Neural cell (in vitro differentiated cells): ENCODE measurements around the gene EPHB4. TPM values are rescaled to one million over a fixed set of nuclear protein-coding genes. Genes with fewer than 3 reads are reported as not detected.

Experiments
- H2AFZ ChIP-seq: fragments of 200-600, 300-800 bp; sonication (generic), shearing (Covaris generic); 2 replicates; pipeline ENCODE4 v1.6.0; 2014; ENCODE audit warnings: low read depth, mild to moderate bottlenecking, antibody characterized with exemption, low read length, moderate library complexity
- H3F3A ChIP-seq: fragments of 200-600 bp; shearing (Covaris generic); 2 replicates; pipeline ENCODE4 v1.6.1; 2016; ENCODE audit warnings: mild to moderate bottlenecking, moderate library complexity, mixed read lengths, antibody characterized with exemption, low read length; ENCODE audit not compliant: insufficient read depth, poor library complexity, severe bottlenecking
- H3K27ac ChIP-seq: fragments of 200-600, 300-800 bp; sonication (generic), shearing (Covaris generic); 2 replicates; pipeline ENCODE4 v1.5.1; 2014; ENCODE audit warnings: mild to moderate bottlenecking, low read length, moderate library complexity
- H3K27me3 ChIP-seq: fragments of 300-800, 200-600 bp; sonication (generic), shearing (Covaris generic); 2 replicates; pipeline ENCODE4 v1.6.0; 2014; ENCODE audit warnings: mild to moderate bottlenecking, low read depth, low read length, moderate library complexity; ENCODE audit not compliant: insufficient read depth
- H3K36me3 ChIP-seq: fragments of 300-800, 200-600 bp; sonication (generic), shearing (Covaris generic); 2 replicates; pipeline ENCODE4 v1.5.1; 2014; ENCODE audit warnings: mild to moderate bottlenecking, antibody characterized with exemption, low read length, moderate library complexity; ENCODE audit not compliant: insufficient read depth
- H3K4me2 ChIP-seq: fragments of 300-800, 200-600 bp; sonication (generic), shearing (Covaris generic); 2 replicates; pipeline ENCODE4 v1.6.0; 2014; ENCODE audit warnings: mild to moderate bottlenecking, low read length
- H3K4me3 ChIP-seq: fragments of 300-800, 200-600 bp; sonication (generic), shearing (Covaris generic); 2 replicates; pipeline ENCODE4 v1.5.1; 2014; ENCODE audit warnings: mild to moderate bottlenecking, low read length, moderate library complexity
- H3K79me2 ChIP-seq: fragments of 200-600 bp; shearing (Covaris generic); replicated peaks from 2 replicates; pipeline ENCODE4 v1.6.0; 2014; ENCODE audit warnings: mild to moderate bottlenecking, low read length, moderate library complexity; ENCODE audit not compliant: insufficient read depth
- H3K9ac ChIP-seq: fragments of 300-800, 200-600 bp; sonication (generic), shearing (Covaris generic); 2 replicates; pipeline ENCODE4 v1.6.1; 2016; ENCODE audit warnings: mild to moderate bottlenecking, low read length, mixed read lengths
- H3K9me2 ChIP-seq: fragments of 200-600 bp; shearing (Covaris generic); 2 replicates; pipeline ENCODE4 v1.6.1; 2016; ENCODE audit warnings: mild to moderate bottlenecking, low read length, mixed read lengths; ENCODE audit not compliant: insufficient read depth
- H3K9me3 ChIP-seq: fragments of 200-600, 300-800 bp; sonication (generic), shearing (Covaris generic); 2 replicates; pipeline ENCODE4 v1.6.1; 2016; ENCODE audit warnings: mild to moderate bottlenecking, mixed run types, low read length, moderate library complexity, mixed read lengths
- H4K20me1 ChIP-seq: fragments of 200-600 bp; shearing (Covaris generic); 2 replicates; pipeline ENCODE4 v1.6.1; 2016; ENCODE audit warnings: mild to moderate bottlenecking, mixed run types; ENCODE audit not compliant: insufficient read depth
- EP300 ChIP-seq: fragments of 450-650 bp; conservative IDR thresholded peaks from 2 replicates; pipeline ENCODE4 v1.6.1; 2014; ENCODE audit warnings: antibody characterized with exemption, mild to moderate bottlenecking, moderate library complexity; ENCODE audit not compliant: poor library complexity, severe bottlenecking
- EZH2 ChIP-seq: fragments of 200-600, 300-800 bp; shearing (Covaris generic), sonication (generic); IDR thresholded peaks from 2 replicates; pipeline ENCODE4 v1.6.1; 2014; ENCODE audit warnings: antibody characterized with exemption, low read length, borderline replicate concordance, mild to moderate bottlenecking; ENCODE audit not compliant: insufficient read depth, poor library complexity, severe bottlenecking
- MXI1 ChIP-seq: fragments of 450-650 bp; conservative IDR thresholded peaks from 2 replicates; pipeline ENCODE4 v1.6.1; 2014; ENCODE audit warnings: antibody characterized with exemption, mild to moderate bottlenecking; ENCODE audit not compliant: poor library complexity, severe bottlenecking
- POLR2AphosphoS5 ChIP-seq: IDR thresholded peaks from 2 replicates; pipeline ENCODE4 v1.6.1; 2012
- RAD21 ChIP-seq: fragments of 450-650 bp; conservative IDR thresholded peaks from 2 replicates; pipeline ENCODE4 v1.6.1; 2014; ENCODE audit warnings: antibody characterized with exemption, mild to moderate bottlenecking, moderate library complexity
- SMC3 ChIP-seq: fragments of 450-650 bp; conservative IDR thresholded peaks from 2 replicates; pipeline ENCODE4 v1.6.1; 2014; ENCODE audit warnings: antibody characterized with exemption, mild to moderate bottlenecking, moderate library complexity; ENCODE audit not compliant: poor library complexity
- TAF1 ChIP-seq: IDR thresholded peaks from 2 replicates; pipeline ENCODE4 v1.6.1; 2012; ENCODE audit warnings: low read depth
- polyA plus RNA-seq: library from polyadenylated mRNA; depleted of rRNA; stranded (reverse); fragments of >200 nt; gene quantifications from 2 replicates; pipeline ENCODE4 v1.2.3, GENCODE V29; 2014
- TF ChIP-seq, protein P1 (sequence below): IDR thresholded peaks from 2 replicates; pipeline ENCODE4 v1.6.1; 2012; ENCODE audit warnings: borderline replicate concordance
- TF ChIP-seq, protein P2 (sequence below): fragments of 450-650 bp; IDR thresholded peaks from 2 replicates; pipeline ENCODE4 v1.5.1; 2014; ENCODE audit warnings: antibody characterized with exemption, mild to moderate bottlenecking, moderate library complexity; ENCODE audit not compliant: poor library complexity, severe bottlenecking

EPHB4 gene
- polyA plus RNA-seq, 1 donor from 2014 or later: 0.92 TPM

DNA sequence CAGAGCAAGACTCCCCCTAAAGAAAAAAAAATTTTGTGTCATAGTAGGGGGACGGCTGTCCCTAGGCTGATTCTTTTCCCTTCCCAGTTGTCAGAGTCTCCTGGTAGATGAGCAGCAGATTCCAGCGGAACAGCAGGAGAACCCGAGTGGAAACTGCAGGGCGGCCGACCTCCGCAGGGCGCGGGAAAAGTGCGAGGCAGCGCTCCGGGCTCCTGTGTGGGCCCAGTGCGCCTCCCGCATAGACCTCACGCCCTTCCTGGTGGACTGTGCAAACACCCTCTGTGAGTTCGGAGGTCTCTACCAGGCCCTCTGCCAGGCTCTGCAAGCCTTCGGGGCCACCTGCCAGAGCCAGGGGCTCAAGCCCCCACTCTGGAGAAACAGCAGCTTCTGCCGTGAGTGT lies 48.0 kb downstream of the EPHB4 start:
- no peak overlapping the region for H2AFZ ChIP-seq
- H3K4me2 ChIP-seq: no peak overlapping the region
- no peak overlapping the region for H3K4me3 ChIP-seq
- no peaks in the 10 kb centered on the region for H3F3A ChIP-seq
- H4K20me1 ChIP-seq: no peaks in the 10 kb centered on the region
- no peaks in the 10 kb centered on the region for H3K9me3 ChIP-seq
- H3K27ac ChIP-seq: no peak overlapping the region
- no peaks in the 10 kb centered on the region for H3K27me3 ChIP-seq
- H3K9me2 ChIP-seq: no peaks in the 10 kb centered on the region
- H3K36me3 ChIP-seq: no peaks in the 10 kb centered on the region
- TF ChIP-seq SMC3 (no peak), MXI1 (no peak), EZH2 (no peak), EP300 (no peak), RAD21 (no peak), POLR2AphosphoS5 (no peak), TAF1 (no peak)
- TF ChIP-seq, protein P1, sequence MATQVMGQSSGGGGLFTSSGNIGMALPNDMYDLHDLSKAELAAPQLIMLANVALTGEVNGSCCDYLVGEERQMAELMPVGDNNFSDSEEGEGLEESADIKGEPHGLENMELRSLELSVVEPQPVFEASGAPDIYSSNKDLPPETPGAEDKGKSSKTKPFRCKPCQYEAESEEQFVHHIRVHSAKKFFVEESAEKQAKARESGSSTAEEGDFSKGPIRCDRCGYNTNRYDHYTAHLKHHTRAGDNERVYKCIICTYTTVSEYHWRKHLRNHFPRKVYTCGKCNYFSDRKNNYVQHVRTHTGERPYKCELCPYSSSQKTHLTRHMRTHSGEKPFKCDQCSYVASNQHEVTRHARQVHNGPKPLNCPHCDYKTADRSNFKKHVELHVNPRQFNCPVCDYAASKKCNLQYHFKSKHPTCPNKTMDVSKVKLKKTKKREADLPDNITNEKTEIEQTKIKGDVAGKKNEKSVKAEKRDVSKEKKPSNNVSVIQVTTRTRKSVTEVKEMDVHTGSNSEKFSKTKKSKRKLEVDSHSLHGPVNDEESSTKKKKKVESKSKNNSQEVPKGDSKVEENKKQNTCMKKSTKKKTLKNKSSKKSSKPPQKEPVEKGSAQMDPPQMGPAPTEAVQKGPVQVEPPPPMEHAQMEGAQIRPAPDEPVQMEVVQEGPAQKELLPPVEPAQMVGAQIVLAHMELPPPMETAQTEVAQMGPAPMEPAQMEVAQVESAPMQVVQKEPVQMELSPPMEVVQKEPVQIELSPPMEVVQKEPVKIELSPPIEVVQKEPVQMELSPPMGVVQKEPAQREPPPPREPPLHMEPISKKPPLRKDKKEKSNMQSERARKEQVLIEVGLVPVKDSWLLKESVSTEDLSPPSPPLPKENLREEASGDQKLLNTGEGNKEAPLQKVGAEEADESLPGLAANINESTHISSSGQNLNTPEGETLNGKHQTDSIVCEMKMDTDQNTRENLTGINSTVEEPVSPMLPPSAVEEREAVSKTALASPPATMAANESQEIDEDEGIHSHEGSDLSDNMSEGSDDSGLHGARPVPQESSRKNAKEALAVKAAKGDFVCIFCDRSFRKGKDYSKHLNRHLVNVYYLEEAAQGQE: no peak
- TF ChIP-seq, protein P2, sequence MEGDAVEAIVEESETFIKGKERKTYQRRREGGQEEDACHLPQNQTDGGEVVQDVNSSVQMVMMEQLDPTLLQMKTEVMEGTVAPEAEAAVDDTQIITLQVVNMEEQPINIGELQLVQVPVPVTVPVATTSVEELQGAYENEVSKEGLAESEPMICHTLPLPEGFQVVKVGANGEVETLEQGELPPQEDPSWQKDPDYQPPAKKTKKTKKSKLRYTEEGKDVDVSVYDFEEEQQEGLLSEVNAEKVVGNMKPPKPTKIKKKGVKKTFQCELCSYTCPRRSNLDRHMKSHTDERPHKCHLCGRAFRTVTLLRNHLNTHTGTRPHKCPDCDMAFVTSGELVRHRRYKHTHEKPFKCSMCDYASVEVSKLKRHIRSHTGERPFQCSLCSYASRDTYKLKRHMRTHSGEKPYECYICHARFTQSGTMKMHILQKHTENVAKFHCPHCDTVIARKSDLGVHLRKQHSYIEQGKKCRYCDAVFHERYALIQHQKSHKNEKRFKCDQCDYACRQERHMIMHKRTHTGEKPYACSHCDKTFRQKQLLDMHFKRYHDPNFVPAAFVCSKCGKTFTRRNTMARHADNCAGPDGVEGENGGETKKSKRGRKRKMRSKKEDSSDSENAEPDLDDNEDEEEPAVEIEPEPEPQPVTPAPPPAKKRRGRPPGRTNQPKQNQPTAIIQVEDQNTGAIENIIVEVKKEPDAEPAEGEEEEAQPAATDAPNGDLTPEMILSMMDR: no peak
- H3K9ac ChIP-seq: no peak overlapping the region
- no peaks in the 10 kb centered on the region for H3K79me2 ChIP-seq

DNA sequence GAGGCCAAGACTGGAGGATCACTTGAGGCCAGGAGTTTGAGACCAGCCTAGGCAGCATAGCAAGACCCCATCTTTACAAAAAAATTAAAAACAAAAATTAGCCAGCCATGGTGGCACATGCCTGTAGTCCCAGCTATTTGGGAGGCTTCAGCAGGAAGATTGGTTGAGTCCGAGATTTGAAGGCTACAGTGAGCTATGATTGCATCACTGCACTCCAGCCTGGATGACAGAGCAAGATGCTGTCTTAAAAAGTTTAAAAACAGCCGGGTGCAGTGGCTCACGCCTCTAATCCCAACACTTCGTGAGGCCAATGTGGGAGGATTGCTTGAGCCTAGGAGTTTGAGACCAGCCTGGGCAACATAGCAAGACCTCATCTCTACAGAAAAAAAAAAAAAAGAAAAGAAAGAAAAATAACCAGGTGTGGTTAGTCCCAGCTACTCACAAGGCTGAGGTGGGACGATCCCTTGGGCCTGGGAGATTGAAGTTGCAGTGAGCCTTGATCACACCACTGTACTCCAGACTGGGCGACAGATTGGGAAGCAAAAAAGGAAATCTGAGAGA lies 49.2 kb downstream of the EPHB4 start:
- no peaks in the 10 kb centered on the region for H3K36me3 ChIP-seq
- H3K9me3 ChIP-seq: no peaks in the 10 kb centered on the region
- H3K4me2 ChIP-seq: no peak overlapping the region
- H3K27me3 ChIP-seq: no peaks in the 10 kb centered on the region
- H2AFZ ChIP-seq: no peak overlapping the region
- H3K9me2 ChIP-seq: no peaks in the 10 kb centered on the region
- H3K4me3 ChIP-seq: no peak overlapping the region
- no peaks in the 10 kb centered on the region for H4K20me1 ChIP-seq
- TF ChIP-seq EP300 (no peak), SMC3 (no peak), TAF1 (no peak), RAD21 (no peak), EZH2 (no peak), POLR2AphosphoS5 (no peak), MXI1 (no peak)
- TF ChIP-seq, protein P2: no peak
- H3F3A ChIP-seq: no peaks in the 10 kb centered on the region
- no peak overlapping the region for H3K9ac ChIP-seq
- H3K79me2 ChIP-seq: no peaks in the 10 kb centered on the region
- no peak overlapping the region for H3K27ac ChIP-seq
